Smooth muscle cell (in vitro differentiated cells): ENCODE results near the gene CAPN2. TPM values are rescaled to one million over a fixed set of nuclear protein-coding genes. Genes with fewer than 3 reads are reported as not detected.

Source experiments
- DNase-seq: peaks from one replicate; lab custom pipeline; 2025; ENCODE audit not compliant: unreplicated experiment; lab: John Stamatoyannopoulos, UW
- H2AFZ ChIP-seq: fragments of 200-600 bp; sonication (generic); 2 replicates; pipeline ENCODE4 v1.6.0; 2016; ENCODE audit warnings: antibody characterized with exemption, low read depth, mild to moderate bottlenecking
- H3F3A ChIP-seq: fragments of 200-600 bp; sonication (generic); 2 replicates; pipeline ENCODE4 v1.6.0; 2017; ENCODE audit warnings: antibody characterized with exemption, low read depth
- H3K27ac ChIP-seq: fragments of 200-600 bp; sonication (generic); 2 replicates; pipeline ENCODE4 v1.5.1; 2016; ENCODE audit warnings: low read depth, mild to moderate bottlenecking
- H3K27me3 ChIP-seq: fragments of 200-600 bp; sonication (generic); 2 replicates; pipeline ENCODE4 v1.6.1; 2016; ENCODE audit warnings: low read depth, mild to moderate bottlenecking
- H3K36me3 ChIP-seq: fragments of 200-600 bp; sonication (generic); 2 replicates; pipeline ENCODE4 v1.5.1; 2016; ENCODE audit warnings: low read depth
- H3K4me1 ChIP-seq: fragments of 200-600 bp; sonication (generic); 2 replicates; pipeline ENCODE4 v1.5.1; 2016; ENCODE audit warnings: low read depth
- H3K4me2 ChIP-seq: fragments of 200-600 bp; sonication (generic); 2 replicates; pipeline ENCODE4 v1.6.0; 2016; ENCODE audit warnings: mild to moderate bottlenecking
- H3K4me3 ChIP-seq: fragments of 200-600 bp; sonication (generic); 2 replicates; pipeline ENCODE4 v1.5.1; 2016; ENCODE audit warnings: mild to moderate bottlenecking
- H3K79me2 ChIP-seq: fragments of 200-600 bp; sonication (generic); 2 replicates; pipeline ENCODE4 v1.6.0; 2016; ENCODE audit warnings: low read depth, mild to moderate bottlenecking
- H3K9ac ChIP-seq: fragments of 200-600 bp; sonication (generic); 2 replicates; pipeline ENCODE4 v1.6.0; 2016; ENCODE audit warnings: low read depth
- H3K9me3 ChIP-seq: fragments of 200-600 bp; sonication (generic); replicated peaks from 2 replicates; pipeline ENCODE4 v1.5.1; 2016; ENCODE audit warnings: low read depth
- H4K20me1 ChIP-seq: fragments of 200-600 bp; sonication (generic); 2 replicates; pipeline ENCODE4 v1.6.0; 2016; ENCODE audit warnings: low read depth
- WGBS: methylation state at CpG from one replicate; pipeline ENCODE4 v1.1.7; 2016; ENCODE audit warnings: low lambda C conversion rate; 5-methylcytosine and 5-hydroxymethylcytosine counted together
- polyA plus RNA-seq: library from polyadenylated mRNA; unstranded; fragments of >200 nt; fragmentation: Nextera tagmentation; extraction: Ambion mirVana; gene quantifications from 2 replicates; pipeline ENCODE4 v1.2.1, GENCODE V29; 2016
- total RNA-seq: library from RNA; depleted of rRNA; stranded (reverse); fragments of >200 nt; gene quantifications from 2 replicates; pipeline ENCODE4 v1.2.3, GENCODE V29; 2014
- TF ChIP-seq, protein P1 (sequence below): fragments of 200-600 bp; sonication (generic); IDR thresholded peaks from 2 replicates; pipeline ENCODE4 v1.5.1; 2017; ENCODE audit warnings: borderline replicate concordance, mild to moderate bottlenecking, antibody characterized with exemption; ENCODE audit not compliant: insufficient read depth, poor library complexity, severe bottlenecking

Gene CAPN2
- total and polyA plus RNA-seq, 2 experiments from 2014 or later, result 182 to 229 TPM

DNA sequence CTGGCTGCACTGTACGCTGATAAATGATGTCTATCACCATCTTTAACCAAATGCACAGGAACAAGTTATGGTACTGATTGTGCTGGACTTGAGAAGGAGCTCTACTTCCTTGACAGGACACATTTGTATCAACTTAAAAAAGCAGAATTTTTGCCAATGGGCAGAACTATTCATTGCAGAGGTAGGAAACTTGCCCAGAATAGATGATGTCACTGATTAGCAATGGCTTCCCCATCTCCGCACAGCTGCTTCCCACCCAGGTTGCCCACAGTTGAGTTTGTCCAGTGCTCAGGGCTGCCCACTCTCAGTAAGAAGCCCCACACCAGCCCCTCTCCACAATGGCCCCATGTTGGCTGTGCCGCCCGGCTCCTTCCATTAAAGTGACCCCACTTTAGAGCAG, 33.4 kb downstream of the CAPN2 start:
- H3K27me3 ChIP-seq, result no peaks in the 10 kb centered on the region
- no peak for DNase-seq
- no peak overlapping the region for H3K9ac ChIP-seq
- H3K36me3 ChIP-seq, result peaks cover 9% of the 10 kb centered on the region
- WGBS, result 98% methylated on average over 4 of the region's 4 CpGs
- no peak overlapping the region for H2AFZ ChIP-seq
- H3F3A ChIP-seq, result peaks cover 18% of the 10 kb centered on the region
- peak overlapping the region; percentile 86 for H3K27ac ChIP-seq
- H3K4me1 ChIP-seq, result peaks cover 4% of the 10 kb centered on the region
- H3K9me3 ChIP-seq, result no peaks in the 10 kb centered on the region
- H4K20me1 ChIP-seq, result peaks cover 25% of the 10 kb centered on the region
- TF ChIP-seq, protein P1, sequence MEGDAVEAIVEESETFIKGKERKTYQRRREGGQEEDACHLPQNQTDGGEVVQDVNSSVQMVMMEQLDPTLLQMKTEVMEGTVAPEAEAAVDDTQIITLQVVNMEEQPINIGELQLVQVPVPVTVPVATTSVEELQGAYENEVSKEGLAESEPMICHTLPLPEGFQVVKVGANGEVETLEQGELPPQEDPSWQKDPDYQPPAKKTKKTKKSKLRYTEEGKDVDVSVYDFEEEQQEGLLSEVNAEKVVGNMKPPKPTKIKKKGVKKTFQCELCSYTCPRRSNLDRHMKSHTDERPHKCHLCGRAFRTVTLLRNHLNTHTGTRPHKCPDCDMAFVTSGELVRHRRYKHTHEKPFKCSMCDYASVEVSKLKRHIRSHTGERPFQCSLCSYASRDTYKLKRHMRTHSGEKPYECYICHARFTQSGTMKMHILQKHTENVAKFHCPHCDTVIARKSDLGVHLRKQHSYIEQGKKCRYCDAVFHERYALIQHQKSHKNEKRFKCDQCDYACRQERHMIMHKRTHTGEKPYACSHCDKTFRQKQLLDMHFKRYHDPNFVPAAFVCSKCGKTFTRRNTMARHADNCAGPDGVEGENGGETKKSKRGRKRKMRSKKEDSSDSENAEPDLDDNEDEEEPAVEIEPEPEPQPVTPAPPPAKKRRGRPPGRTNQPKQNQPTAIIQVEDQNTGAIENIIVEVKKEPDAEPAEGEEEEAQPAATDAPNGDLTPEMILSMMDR, result no peak
- H3K4me3 ChIP-seq, result no peak overlapping the region
- peaks cover 10% of the 10 kb centered on the region for H3K79me2 ChIP-seq
- H3K4me2 ChIP-seq, result no peak overlapping the region

GRCh38 chr1:223747838-223748335, 35.5 kb downstream of the CAPN2 start:
- Histone ChIP-seq H3K36me3 (peaks cover 19% of the 10 kb centered on the region), H3K9ac (peak overlapping the region; percentile 11), H3K4me2 (peak overlapping the region; percentile 85), H3K27ac (peak overlapping the region; percentile 86), H4K20me1 (peaks cover 18% of the 10 kb centered on the region), H3K4me1 (peaks cover 4% of the 10 kb centered on the region), H3K27me3 (no peaks in the 10 kb centered on the region), H3F3A (peaks cover 18% of the 10 kb centered on the region), H3K9me3 (no peaks in the 10 kb centered on the region), H3K79me2 (no peaks in the 10 kb centered on the region), H3K4me3 (no peak overlapping the region), H2AFZ (no peak overlapping the region)
- TF ChIP-seq, protein P1, result no peak
- 62% methylated on average over 4 of the region's 4 CpGs for whole genome bisulfite sequencing
- no peak for DNase-seq

GRCh38 chr1:223748405-223748772, 36.0 kb downstream of the CAPN2 start:
- WGBS, result 35% methylated on average over 18 of the region's 18 CpGs
- peaks cover 24% of the 10 kb centered on the region for H3K36me3 ChIP-seq
- peak overlapping the region; percentile 51 for H3K4me3 ChIP-seq
- H3K27me3 ChIP-seq, result no peaks in the 10 kb centered on the region
- peak overlapping the region; percentile 86 for H3K27ac ChIP-seq
- peaks cover 15% of the 10 kb centered on the region for H4K20me1 ChIP-seq
- peak; percentile 34 for DNase-seq
- H2AFZ ChIP-seq, result no peak overlapping the region
- TF ChIP-seq, protein P1, result no peak
- H3K9me3 ChIP-seq, result no peaks in the 10 kb centered on the region
- H3F3A ChIP-seq, result peaks cover 18% of the 10 kb centered on the region
- H3K79me2 ChIP-seq, result no peaks in the 10 kb centered on the region
- H3K4me1 ChIP-seq, result peaks cover 4% of the 10 kb centered on the region
- peak overlapping the region; percentile 11 for H3K9ac ChIP-seq
- H3K4me2 ChIP-seq, result peak overlapping the region; percentile 85
